GM18870 (cell line): Measurements from ENCODE around the gene UGGT2.
"Not testable (repeated sequence)": the region's sequence is repeated elsewhere in the genome, so short reads cannot be mapped to it uniquely, and the experiment has no call there.

Source experiments
- ATAC-seq: cut with Tn5 transposase; IDR thresholded peaks from one replicate; pipeline ENCODE4 v1.9.1; 2021; ENCODE audit warnings: moderate library complexity; ENCODE audit not compliant: unreplicated experiment

The UGGT2 gene

GRCh38 chr13:95902741-95903140 is 150.5 kb downstream of the UGGT2 start:
- ATAC-seq = no peak

DNA sequence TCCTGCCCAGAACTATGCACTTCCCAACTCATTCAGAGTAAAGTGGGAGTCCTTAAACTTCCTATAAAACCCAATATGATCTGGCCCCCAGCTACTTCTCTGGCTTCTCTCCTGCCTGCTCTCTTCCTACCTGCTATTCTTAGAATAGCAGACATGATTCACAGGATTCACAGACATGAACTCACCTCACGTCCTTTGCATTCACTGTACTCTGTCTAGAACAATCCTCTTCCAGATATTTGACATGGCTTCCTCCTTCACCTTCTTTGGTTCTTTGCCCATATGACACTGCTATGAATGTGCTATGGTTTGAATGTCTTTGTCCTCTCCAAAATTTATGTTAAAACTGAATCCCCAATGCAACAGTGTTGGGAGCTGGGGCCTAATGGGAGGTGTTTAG is 154.9 kb downstream of the UGGT2 start:
- ATAC-seq = no peak

- no peak for ATAC-seq
These were observed 156.9 kb downstream of the UGGT2 start for GRCh38 chr13:95896301-95896700.

DNA sequence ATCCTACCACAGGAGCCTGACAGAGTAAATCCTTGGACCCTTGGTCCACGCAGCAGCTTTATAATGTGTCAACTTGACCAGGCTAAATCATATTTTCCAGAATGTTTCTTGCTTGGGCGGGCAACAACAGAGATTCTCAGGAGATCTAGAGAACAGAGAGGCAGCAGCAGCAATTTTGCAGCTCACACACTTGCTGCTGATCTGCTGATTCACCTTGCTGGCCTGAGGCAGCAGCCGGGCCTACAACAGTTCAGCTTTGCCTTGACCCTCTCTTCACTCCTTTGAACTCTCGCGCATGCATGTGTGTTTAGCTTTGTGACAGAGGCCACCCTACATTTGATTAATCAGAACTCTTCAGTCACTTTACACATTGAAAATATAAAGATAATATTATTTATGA is 159.3 kb downstream of the UGGT2 start:
- ATAC-seq = no peak

GRCh38 chr13:95882121-95882520 is 171.1 kb downstream of the UGGT2 start:
- ATAC-seq = no peak

- no peak for ATAC-seq
These were observed 172.9 kb downstream of the UGGT2 start for GRCh38 chr13:95880331-95880730.

DNA sequence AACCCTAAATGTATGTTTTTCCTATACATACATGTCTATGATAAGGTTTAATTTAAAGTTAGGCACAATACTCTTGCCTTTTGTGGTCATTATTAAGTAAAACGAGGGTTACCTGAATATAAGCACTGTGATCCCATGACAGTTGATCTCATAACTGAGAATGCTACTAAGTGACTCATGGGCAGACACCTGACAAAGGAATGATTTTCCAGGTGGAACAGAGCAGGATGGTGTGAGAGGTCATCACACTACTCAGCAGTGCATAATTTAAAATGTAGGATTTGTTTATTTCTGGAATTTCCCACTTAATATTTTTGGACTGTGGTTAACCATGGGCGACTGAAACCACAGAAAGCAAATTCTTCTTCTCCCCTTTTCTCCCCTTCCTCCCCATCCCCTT is 178.9 kb downstream of the UGGT2 start:
- ATAC-seq = no peak

- ATAC-seq = no peak
These were observed 182.8 kb downstream of the UGGT2 start for GRCh38 chr13:95870421-95870820.

GRCh38 chr13:95865080-95865615 is 188.1 kb downstream of the UGGT2 start:
- ATAC-seq = no peak

DNA sequence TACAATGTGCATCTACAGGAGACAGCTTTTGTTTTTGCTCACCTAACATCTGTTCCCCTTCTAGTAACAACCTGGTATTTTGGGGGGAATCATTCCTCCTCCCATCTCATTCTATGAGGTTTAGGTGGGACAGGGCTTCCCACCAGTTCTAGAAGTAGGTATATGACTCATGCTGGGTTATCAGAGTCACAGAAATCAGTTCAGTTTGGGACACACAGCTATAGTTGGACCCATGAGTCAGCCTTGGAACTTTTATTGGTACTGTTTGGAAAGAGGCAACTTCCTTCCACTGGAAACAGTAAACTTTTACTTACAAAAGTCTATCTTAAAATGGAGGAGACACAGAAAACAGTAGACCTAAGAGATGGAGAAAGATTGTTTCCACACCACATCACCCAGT is 190.8 kb downstream of the UGGT2 start:
- ATAC-seq = no peak

GRCh38 chr13:95861296-95861695 is 191.9 kb downstream of the UGGT2 start:
- ATAC-seq = no peak

DNA sequence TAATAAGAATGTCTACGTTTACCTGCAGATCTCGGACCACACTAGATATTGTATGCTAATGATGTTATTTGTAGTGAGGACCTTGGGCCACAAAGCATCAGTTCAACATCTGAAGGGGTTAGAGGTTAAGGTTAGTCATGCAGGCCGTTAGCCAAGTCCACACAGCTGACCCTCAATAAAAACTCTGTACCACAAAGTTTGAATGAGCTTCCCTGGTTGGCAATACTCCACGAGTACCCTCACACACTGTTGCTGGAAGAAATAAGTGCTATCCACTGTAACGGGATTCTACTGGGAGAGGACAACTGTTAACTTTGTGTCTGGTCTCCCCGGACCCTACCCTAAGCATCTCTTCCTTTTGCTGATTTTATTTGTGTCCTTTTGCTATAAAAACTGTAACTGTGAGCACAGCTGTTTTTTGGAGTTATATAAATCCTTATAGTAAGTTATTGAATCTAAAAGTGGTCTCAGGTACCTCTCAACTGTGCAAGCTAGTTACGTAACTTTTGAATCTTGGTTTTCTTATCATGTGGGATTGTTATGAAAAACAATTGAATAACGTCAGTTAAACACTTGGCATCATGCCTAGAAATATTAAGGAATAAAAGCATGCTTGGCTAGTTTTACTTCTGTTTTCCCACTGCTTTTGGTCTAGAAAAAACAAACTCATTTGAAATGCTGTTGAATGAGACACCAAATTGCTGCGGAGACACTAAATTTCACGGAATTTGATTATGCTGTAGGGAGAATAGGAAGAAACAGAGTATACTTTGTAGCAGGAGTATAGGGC is 194.7 kb downstream of the UGGT2 start:
- no peak for ATAC-seq

DNA sequence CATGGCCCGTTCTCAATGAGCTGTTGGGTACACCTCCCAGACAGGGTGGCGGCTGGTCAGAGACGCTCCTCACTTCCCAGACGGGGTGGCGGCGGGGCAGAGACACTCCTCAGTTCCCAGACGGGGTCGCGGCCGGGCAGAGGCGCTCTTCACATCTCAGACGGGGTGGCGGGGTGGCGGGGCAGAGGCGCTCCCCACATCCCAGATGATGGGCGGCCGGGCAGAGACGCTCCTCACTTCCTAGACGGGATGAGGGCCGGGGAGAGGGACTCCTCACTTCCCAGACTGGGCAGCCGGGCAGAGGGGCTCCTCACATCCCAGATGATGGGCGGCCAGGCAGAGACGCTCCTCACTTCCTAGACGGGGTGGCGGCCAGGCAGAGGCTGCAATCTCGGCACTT is 207.5 kb downstream of the UGGT2 start:
- not testable (repeated sequence) for ATAC-seq

GRCh38 chr13:95842898-95843297 is 210.3 kb downstream of the UGGT2 start:
- no peak for ATAC-seq

GRCh38 chr13:95841894-95842293 is 211.3 kb downstream of the UGGT2 start:
- ATAC-seq = no peak

- ATAC-seq = peak; percentile 76
These were observed 219.0 kb downstream of the UGGT2 start for GRCh38 chr13:95834134-95834765.

DNA sequence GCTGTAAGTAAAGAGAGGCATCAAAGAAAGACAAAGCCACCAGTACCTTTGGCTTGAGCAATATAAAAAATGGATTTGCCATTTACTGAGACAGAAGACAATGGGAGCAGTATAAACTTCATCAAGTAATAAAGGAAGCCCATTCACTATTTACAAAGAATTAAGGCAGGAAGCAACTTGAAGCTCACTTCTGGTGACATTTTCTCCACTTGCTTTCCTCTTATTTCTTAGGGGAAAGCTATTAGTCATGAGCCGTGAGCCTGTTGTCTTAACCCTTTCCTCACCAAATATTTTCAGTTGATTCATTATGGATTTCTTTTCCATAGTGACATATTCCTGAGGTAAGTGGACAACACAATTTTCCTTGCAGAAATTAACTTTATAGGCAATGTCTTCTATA is 219.5 kb downstream of the UGGT2 start:
- ATAC-seq = no peak

GRCh38 chr13:95833126-95833525 is 220.1 kb downstream of the UGGT2 start:
- no peak for ATAC-seq

DNA sequence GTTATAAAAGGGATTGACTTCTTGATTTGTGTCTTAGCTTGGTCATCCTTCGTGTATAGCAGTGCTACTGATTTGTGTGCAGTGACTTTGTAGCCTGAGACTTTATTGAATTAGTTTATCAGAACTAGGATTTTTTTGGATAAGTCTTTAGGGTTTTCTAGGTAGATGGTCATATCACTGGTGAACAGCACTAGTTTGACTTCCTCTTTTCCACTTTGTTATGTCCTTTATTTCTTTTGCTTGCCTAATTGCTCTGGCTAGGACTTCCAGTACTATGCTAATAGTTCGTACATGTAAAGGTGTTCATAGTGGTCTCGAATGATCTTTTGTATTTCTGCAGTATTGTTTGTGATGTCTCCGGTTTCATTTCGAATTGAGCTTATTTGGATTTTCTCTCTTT is 230.9 kb downstream of the UGGT2 start:
- ATAC-seq = no peak

- ATAC-seq = no peak
These were observed 238.7 kb downstream of the UGGT2 start for GRCh38 chr13:95814495-95814894.

DNA sequence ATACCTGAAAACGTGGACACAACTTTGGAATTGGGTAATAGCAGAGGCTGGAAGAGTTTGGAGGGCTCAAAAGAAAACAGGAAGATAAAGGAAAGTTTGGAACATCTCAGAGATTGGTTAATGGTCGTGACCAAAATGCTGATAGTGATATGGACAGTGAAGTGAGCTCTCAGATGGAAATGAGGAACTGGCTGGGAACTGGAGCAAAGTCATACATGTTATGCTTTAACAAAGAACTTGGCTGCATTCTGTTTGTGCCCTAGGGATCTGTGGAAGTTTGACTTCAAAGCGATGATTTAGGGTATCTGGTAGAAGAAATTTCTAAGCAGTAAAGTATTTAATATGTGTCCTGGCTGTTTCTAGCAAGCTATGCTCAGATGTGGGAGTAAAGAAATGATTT is 240.1 kb downstream of the UGGT2 start:
- no peak for ATAC-seq

GRCh38 chr13:95809429-95809828 is 243.8 kb downstream of the UGGT2 start:
- ATAC-seq = no peak
